HCT116 (cell line): ENCODE results near the gene CDKAL1. TPM values are rescaled to one million over a fixed set of nuclear protein-coding genes. Genes with fewer than 3 reads are reported as not detected.
"Not testable (repeated sequence)": the region's sequence is repeated elsewhere in the genome, so short reads cannot be mapped to it uniquely, and the experiment has no call there.

Experiments
- ATAC-seq: fragments of 200-7000 bp; cut with Tn5 transposase; 2 replicates; pipeline ENCODE4 v1.9.1; 2020; ENCODE audit warnings: mild to moderate bottlenecking, moderate library complexity
- BruUV-seq: library from RNA; stranded (reverse); fragments of 400-500 nt; replicated peaks from 2 replicates; lab custom pipeline; 2021; lab: Mats Ljungman, UMichigan
- CTCF ChIA-PET: fragments of 300-600 bp; sonication (Branson Sonifier 250); formaldehyde crosslinking; loops from one replicate; lab custom pipeline; 2021; ENCODE audit warnings: antibody characterized with exemption; lab: Charles Lee
- POLR2A ChIA-PET: fragments of 300-600, 350-600 bp; sonication (Branson Sonifier 250); formaldehyde crosslinking; loops from one replicate; lab custom pipeline; 2021; ENCODE audit warnings: antibody characterized with exemption; lab: Charles Lee
- RAD21 ChIA-PET, 2 experiments: fragments of 300-600 bp; sonication (Branson Sonifier 250); formaldehyde crosslinking; loops; one replicate each; lab custom pipeline; 2023; ENCODE audit warnings: low total read pairs in 2 of 2; ENCODE audit not compliant: uncharacterized antibody in 2 of 2, unreplicated experiment in 2 of 2, low non-redundant PET in 1 of 2; lab: Charles Lee
- DNase-seq: peaks from one replicate; pipeline ENCODE4 v3.0.0-alpha.2; 2010; ENCODE audit warnings: low read depth, low spot score
- H2AFZ ChIP-seq: fragments of 200-600 bp; shearing (Covaris generic), sonication (generic); 2 replicates; pipeline ENCODE4 v1.6.1; 2017; ENCODE audit warnings: low read depth, mixed run types, mixed read lengths, antibody characterized with exemption, low read length; ENCODE audit not compliant: poor library complexity, severe bottlenecking
- H3K27ac ChIP-seq: 2 replicates; pipeline ENCODE4 v1.5.1; 2012; ENCODE audit warnings: low read depth, low read length
- H3K27me3 ChIP-seq: fragments of 200-600 bp; sonication (generic); 2 replicates; pipeline ENCODE4 v1.6.1; 2016; ENCODE audit warnings: mixed run types, low read length, mixed read lengths; ENCODE audit not compliant: insufficient read depth
- H3K36me3 ChIP-seq, 2 experiments: fragments of 200-500 bp in 1 of 2; fragments of 200-600 bp in 1 of 2; sonication (Bioruptor generic) in 1 of 2; sonication (generic) in 1 of 2; 2 replicates each; pipeline versions ENCODE4 v1.5.1 to v1.6.1; 2014 to 2016; ENCODE audit warnings: low read length in 2 of 2, inconsistent platforms in 1 of 2, mixed read lengths in 1 of 2, mixed run types in 1 of 2; ENCODE audit not compliant: insufficient read depth in 2 of 2, control insufficient read depth in 1 of 2
- H3K4me1 ChIP-seq, 2 experiments: fragments of 200-600 bp in 1 of 2; sonication (generic) in 1 of 2; 2 replicates each; pipeline versions ENCODE4 v1.5.1 to v1.6.1; 2012 to 2017; ENCODE audit warnings: low read length in 2 of 2, inconsistent platforms in 1 of 2, mild to moderate bottlenecking in 1 of 2, mixed read lengths in 1 of 2, mixed run types in 1 of 2, moderate library complexity in 1 of 2; ENCODE audit not compliant: insufficient read depth in 2 of 2, control insufficient read depth in 1 of 2
- H3K4me2 ChIP-seq: fragments of 200-600 bp; sonication (generic); 2 replicates; pipeline ENCODE4 v1.6.1; 2017; ENCODE audit warnings: mixed run types, low read length, mixed read lengths
- H3K4me3 ChIP-seq, 2 experiments: fragments of 200-600 bp in 1 of 2; sonication (generic) in 1 of 2; replicated peaks in 1 of 2; 2 replicates each; pipeline ENCODE4 v1.5.1; 2011 to 2016; ENCODE audit warnings: low read length in 2 of 2, control low read depth in 1 of 2, low read depth in 1 of 2, mild to moderate bottlenecking in 1 of 2, mixed read lengths in 1 of 2, mixed run types in 1 of 2
- H3K79me2 ChIP-seq: fragments of 200-600 bp; sonication (generic); 2 replicates; pipeline ENCODE4 v1.6.1; 2017; ENCODE audit warnings: mild to moderate bottlenecking, mixed run types, low read length, moderate library complexity, mixed read lengths; ENCODE audit not compliant: insufficient read depth
- H3K9ac ChIP-seq: fragments of 200-600 bp; sonication (generic); 2 replicates; pipeline ENCODE4 v1.6.1; 2016; ENCODE audit warnings: low read length, mixed read lengths
- H3K9me2 ChIP-seq: fragments of 200-600 bp; sonication (generic), shearing (Covaris generic); 2 replicates; pipeline ENCODE4 v1.6.1; 2017; ENCODE audit warnings: mixed run types, mild to moderate bottlenecking, moderate library complexity; ENCODE audit not compliant: insufficient read depth
- H3K9me3 ChIP-seq, 2 experiments: fragments of 200-500 bp in 1 of 2; fragments of 200-600 bp in 1 of 2; sonication (Bioruptor generic) in 1 of 2; sonication (generic) in 1 of 2; 2 replicates each; pipeline ENCODE4 v1.6.1; 2014 to 2017; ENCODE audit warnings: low read length in 2 of 2, mixed read lengths in 2 of 2, inconsistent platforms in 1 of 2, low read depth in 1 of 2, mild to moderate bottlenecking in 1 of 2, mixed run types in 1 of 2, moderate library complexity in 1 of 2; ENCODE audit not compliant: control insufficient read depth in 1 of 2, insufficient read depth in 1 of 2
- H4K20me1 ChIP-seq: fragments of 200-600 bp; sonication (generic), shearing (Covaris generic); 2 replicates; pipeline ENCODE4 v1.6.1; 2017; ENCODE audit warnings: mixed run types, mild to moderate bottlenecking, moderate library complexity; ENCODE audit not compliant: insufficient read depth
- CEBPB ChIP-seq: IDR thresholded peaks from 2 replicates; pipeline ENCODE4 v1.6.1; 2012; ENCODE audit warnings: low read depth
- EGR1 ChIP-seq: IDR thresholded peaks from 2 replicates; pipeline ENCODE4 v1.6.1; 2012; ENCODE audit warnings: low read depth
- EZH2 ChIP-seq: fragments of 200-600 bp; sonication (generic); IDR thresholded peaks from 2 replicates; pipeline ENCODE4 v1.6.1; 2017; ENCODE audit warnings: antibody characterized with exemption, mixed run types
- EZH2phosphoT487 ChIP-seq: fragments of 200-600 bp; IDR thresholded peaks from 2 replicates; pipeline ENCODE4 v1.6.1; 2018; ENCODE audit warnings: antibody characterized with exemption, borderline replicate concordance
- FOSL1 ChIP-seq: IDR thresholded peaks from 2 replicates; pipeline ENCODE4 v1.6.1; 2012; ENCODE audit warnings: low read depth
- JUND ChIP-seq: IDR thresholded peaks from 2 replicates; pipeline ENCODE4 v1.6.1; 2012
- POLR2A ChIP-seq: IDR thresholded peaks from 2 replicates; pipeline ENCODE4 v1.7.0; 2011; ENCODE audit warnings: borderline replicate concordance; ENCODE audit not compliant: insufficient read depth, insufficient read length; ENCODE audit errors: extremely low read depth
- POLR2AphosphoS5 ChIP-seq: IDR thresholded peaks from 2 replicates; pipeline ENCODE4 v1.6.1; 2011; ENCODE audit warnings: mild to moderate bottlenecking, low read depth, low read length, moderate library complexity
- RAD21 ChIP-seq: IDR thresholded peaks from 2 replicates; pipeline ENCODE4 v1.6.1; 2012; ENCODE audit warnings: low read depth, mild to moderate bottlenecking
- SP1 ChIP-seq: IDR thresholded peaks from 2 replicates; pipeline ENCODE4 v1.6.1; 2012; ENCODE audit warnings: low read depth
- SRF ChIP-seq: IDR thresholded peaks from 2 replicates; pipeline ENCODE4 v1.6.1; 2012; ENCODE audit warnings: low read depth
- TCF7L2 ChIP-seq: IDR thresholded peaks from 2 replicates; pipeline ENCODE4 v1.7.0; 2011; ENCODE audit warnings: borderline replicate concordance, inconsistent platforms; ENCODE audit not compliant: insufficient read depth, insufficient read length; ENCODE audit errors: extremely low read depth
- YY1 ChIP-seq: IDR thresholded peaks from 2 replicates; pipeline ENCODE4 v1.6.1; 2011; ENCODE audit warnings: low read length, low read depth, moderate library complexity, mild to moderate bottlenecking; ENCODE audit not compliant: insufficient replicate concordance; ENCODE audit errors: extremely low read depth
- intact Hi-C: fragments of 100-400 bp; cut with micrococcal nuclease; formaldehyde crosslinking; loops from 2 replicates; pipeline ENCODE4 v1.10.0; 2022
- total RNA-seq: library from RNA; stranded (reverse); gene quantifications from one replicate; pipeline ENCODE4 v1.2.1, GENCODE V29; 2021; ENCODE audit not compliant: unreplicated experiment
- TF ChIP-seq, protein P1 (sequence below): IDR thresholded peaks from 2 replicates; pipeline ENCODE4 v1.6.1; 2012
- TF ChIP-seq, protein P2 (sequence below), 3 experiments: fragments of 200-600 bp in 1 of 3; sonication (generic) in 1 of 3; IDR thresholded peaks in 2 of 3; conservative IDR thresholded peaks in 1 of 3; 2 replicates each; pipeline ENCODE4 v1.5.1; 2012 to 2017; ENCODE audit warnings: low read depth in 2 of 3, low read length in 2 of 3, antibody characterized with exemption in 1 of 3, borderline replicate concordance in 1 of 3, control low read depth in 1 of 3, mild to moderate bottlenecking in 1 of 3, mixed read lengths in 1 of 3, mixed run types in 1 of 3, moderate library complexity in 1 of 3; ENCODE audit not compliant: insufficient read depth in 1 of 3

The CDKAL1 gene
- total RNA-seq, 1 experiment from 2014 or later = 14.9 TPM

DNA sequence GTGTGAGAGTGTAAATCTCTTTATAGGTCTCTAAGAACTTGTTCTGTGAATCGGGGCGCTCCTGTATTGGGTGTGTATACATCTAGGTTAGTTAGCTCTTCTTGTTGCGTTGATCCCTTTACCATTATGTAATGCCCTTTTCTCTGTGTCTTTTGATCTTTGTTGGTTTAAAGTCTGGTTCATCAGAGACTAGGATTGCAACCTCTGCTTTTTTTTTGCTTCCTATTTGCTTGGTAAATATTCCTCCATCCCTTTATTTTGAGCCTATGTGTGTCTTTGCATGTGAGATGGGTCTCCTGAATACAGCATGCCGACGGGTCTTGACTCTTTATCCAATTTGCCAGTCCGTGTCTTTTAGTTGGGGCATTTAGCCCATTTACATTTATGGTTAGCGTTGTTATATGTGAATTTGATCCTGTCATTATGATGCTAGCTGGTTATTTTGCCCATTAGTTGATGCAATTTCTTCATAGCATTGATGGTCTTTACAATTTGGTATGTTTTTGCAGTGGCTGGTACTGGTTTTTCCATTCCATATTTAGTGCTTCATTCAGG is 60.1 kb downstream of the CDKAL1 start:
- intact Hi-C loops, BruUV-seq, H3K36me3 ChIP-seq, H3K9me2 ChIP-seq, H4K20me1 ChIP-seq, H3K4me1 ChIP-seq, DNase-seq, RAD21 ChIA-PET, H3K4me3 ChIP-seq, H3K4me2 ChIP-seq, POLR2A ChIA-PET, H3K9me3 ChIP-seq, H3K9ac ChIP-seq, H3K79me2 ChIP-seq, H2AFZ ChIP-seq, CTCF ChIA-PET, H3K27me3 ChIP-seq, ATAC-seq, H3K27ac ChIP-seq: not testable (repeated sequence)

DNA sequence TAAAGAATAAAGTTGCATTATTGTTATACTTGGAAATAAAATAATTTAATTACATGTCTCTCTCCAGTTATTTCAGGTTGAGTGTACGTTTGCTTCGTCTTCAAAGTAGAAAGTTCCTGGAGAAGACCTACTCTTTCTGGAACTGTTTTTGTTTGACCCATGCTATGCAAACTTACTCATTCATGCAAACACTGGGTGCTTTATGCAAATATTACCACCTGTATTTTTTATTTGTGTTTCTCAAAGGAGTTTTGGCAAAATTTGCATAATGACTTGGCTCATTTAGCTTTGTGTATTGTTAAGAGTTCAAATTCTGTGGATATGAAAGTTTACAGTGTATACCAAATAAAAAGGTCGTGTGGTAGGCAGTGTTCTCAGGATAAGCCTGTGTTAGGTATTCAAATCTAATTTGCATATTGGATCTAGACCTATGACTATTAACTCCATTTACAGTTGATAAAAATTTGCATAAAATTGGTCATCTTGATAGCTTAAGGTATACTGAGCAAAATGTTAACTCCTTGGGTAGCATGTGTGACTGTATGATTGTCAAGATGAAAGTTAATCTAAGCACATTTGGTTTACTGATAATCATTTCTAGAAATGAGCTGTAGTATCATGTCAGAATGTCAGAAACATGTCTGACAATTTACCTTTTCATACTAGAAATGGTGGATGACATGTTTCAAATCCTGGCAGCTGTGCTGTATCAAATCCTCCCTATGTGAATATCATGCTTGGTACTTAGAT is 65.2 kb downstream of the CDKAL1 start:
- DNase-seq (no peak), ATAC-seq (no peak)
- RAD21 ChIA-PET = no interaction called here
- Histone ChIP-seq H3K79me2 (no peaks in the 10 kb centered on the region), H3K4me1 (peaks cover 0 to 4% of the 10 kb centered on the region in 2 experiments; a peak in 2 of 4 replicates), H3K4me3 (no peak overlapping the region), H3K27me3 (no peaks in the 10 kb centered on the region), H3K27ac (no peak overlapping the region), H3K4me2 (no peak overlapping the region), H3K9ac (no peak overlapping the region), H3K9me2 (no peaks in the 10 kb centered on the region), H4K20me1 (no peaks in the 10 kb centered on the region), H3K9me3 (no peaks in the 10 kb centered on the region), H2AFZ (no peak overlapping the region), H3K36me3 (no peaks in the 10 kb centered on the region)
- intact Hi-C loops = no loop called here
- CTCF ChIA-PET = no interaction called here
- BruUV-seq = no TSS peak
- POLR2A ChIA-PET = no interaction called here
- TF ChIP-seq RAD21 (no peak), EGR1 (no peak), SRF (no peak), FOSL1 (no peak), POLR2A (no peak), TCF7L2 (no peak), POLR2AphosphoS5 (no peak), EZH2 (no peak), SP1 (no peak), YY1 (no peak), EZH2phosphoT487 (no peak), JUND (no peak), CEBPB (no peak)
- TF ChIP-seq, protein P1, sequence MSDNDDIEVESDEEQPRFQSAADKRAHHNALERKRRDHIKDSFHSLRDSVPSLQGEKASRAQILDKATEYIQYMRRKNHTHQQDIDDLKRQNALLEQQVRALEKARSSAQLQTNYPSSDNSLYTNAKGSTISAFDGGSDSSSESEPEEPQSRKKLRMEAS = no peak
- TF ChIP-seq, protein P2, sequence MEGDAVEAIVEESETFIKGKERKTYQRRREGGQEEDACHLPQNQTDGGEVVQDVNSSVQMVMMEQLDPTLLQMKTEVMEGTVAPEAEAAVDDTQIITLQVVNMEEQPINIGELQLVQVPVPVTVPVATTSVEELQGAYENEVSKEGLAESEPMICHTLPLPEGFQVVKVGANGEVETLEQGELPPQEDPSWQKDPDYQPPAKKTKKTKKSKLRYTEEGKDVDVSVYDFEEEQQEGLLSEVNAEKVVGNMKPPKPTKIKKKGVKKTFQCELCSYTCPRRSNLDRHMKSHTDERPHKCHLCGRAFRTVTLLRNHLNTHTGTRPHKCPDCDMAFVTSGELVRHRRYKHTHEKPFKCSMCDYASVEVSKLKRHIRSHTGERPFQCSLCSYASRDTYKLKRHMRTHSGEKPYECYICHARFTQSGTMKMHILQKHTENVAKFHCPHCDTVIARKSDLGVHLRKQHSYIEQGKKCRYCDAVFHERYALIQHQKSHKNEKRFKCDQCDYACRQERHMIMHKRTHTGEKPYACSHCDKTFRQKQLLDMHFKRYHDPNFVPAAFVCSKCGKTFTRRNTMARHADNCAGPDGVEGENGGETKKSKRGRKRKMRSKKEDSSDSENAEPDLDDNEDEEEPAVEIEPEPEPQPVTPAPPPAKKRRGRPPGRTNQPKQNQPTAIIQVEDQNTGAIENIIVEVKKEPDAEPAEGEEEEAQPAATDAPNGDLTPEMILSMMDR (IDR thresholded peaks at IDR 0.05 in 2 of 3, conservative IDR thresholded peaks at IDR 0.05 in 1 of 3; ENCODE audit: borderline replicate concordance in 1 of 3, insufficient read depth in 1 of 3, low read depth in 2 of 3, low read length in 2 of 3) = no peak
